Measurements from ENCODE around the gene SRSF6.
A peak's percentile ranks its signal among the peaks of the same experiment; 100 is the strongest.

DNA sequence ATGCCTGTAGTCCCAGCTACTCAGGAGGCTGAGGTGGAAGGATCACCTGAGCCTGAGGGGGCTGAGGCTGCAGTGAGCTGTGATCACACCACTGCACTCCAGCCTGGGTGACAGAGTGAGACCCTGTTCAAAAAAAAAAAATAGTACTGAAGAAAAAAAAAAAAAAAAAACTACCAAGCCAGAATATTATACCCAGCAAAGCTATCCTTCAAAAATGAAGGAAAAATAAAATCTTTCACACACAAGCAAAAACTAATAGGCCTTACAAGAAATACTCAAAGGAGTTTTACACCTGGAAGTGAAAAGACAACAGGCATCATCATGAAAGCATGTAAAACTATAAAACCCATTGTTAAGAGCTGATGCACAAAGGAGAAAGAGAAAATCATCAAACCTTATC is 37.5 kb upstream of the SRSF6 start:
- TF ChIP-seq LEF1 (IDR thresholded peaks at IDR 0.05; ENCODE audit: borderline replicate concordance) (no peak), FOXA1 (IDR thresholded peaks at IDR 0.05) (no peak), ZNF384 (IDR thresholded peaks at IDR 0.05) (peak; percentile 43; the same call in 1 of the 2 replicates), ARNT (IDR thresholded peaks at IDR 0.05) (no peak), SP1 (IDR thresholded peaks at IDR 0.05) (no peak), SUZ12 (IDR thresholded peaks at IDR 0.05) (no peak), FOXM1 (IDR thresholded peaks at IDR 0.05; ENCODE audit: borderline replicate concordance) (no peak), FOXK2 (IDR thresholded peaks at IDR 0.05) (no peak), ELF4 (IDR thresholded peaks at IDR 0.05) (no peak), BHLHE40 (IDR thresholded peaks at IDR 0.05; ENCODE audit: borderline replicate concordance) (no peak), TARDBP (IDR thresholded peaks at IDR 0.05) (no peak)
